Gastroesophageal sphincter (tissue), 4 donors: ENCODE data around the gene PIGL. TPM values are rescaled to one million over a fixed set of nuclear protein-coding genes. Genes with fewer than 3 reads are reported as not detected.
A peak's percentile ranks its signal among the peaks of the same experiment; 100 is the strongest.

Source experiments
- ATAC-seq: fragments of 150-250 bp; one replicate; pipeline ENCODE4 v1.9.1; 2016; ENCODE audit warnings: mild to moderate bottlenecking, moderate library complexity
- H3K27ac ChIP-seq, 4 donors: fragments of 200-600 bp; sonication (generic) in 3 of 4; 1 replicate in 3 of 4; 2 replicates in 1 of 4; pipeline ENCODE4 v1.5.1; 2016 to 2019
- H3K27me3 ChIP-seq: fragments of 200-600 bp; sonication (generic); one replicate; pipeline ENCODE4 v1.5.1; 2019
- H3K36me3 ChIP-seq, 2 donors: fragments of 200-600 bp; sonication (generic); one replicate each; pipeline ENCODE4 v1.5.1; 2019; ENCODE audit warnings: control low read depth in 1 of 2
- H3K4me1 ChIP-seq, 3 donors: fragments of 200-600 bp; sonication (generic); 1 replicate in 2 of 3; 2 replicates in 1 of 3; pipeline ENCODE4 v1.5.1; 2016 to 2019; ENCODE audit warnings: control low read depth in 2 of 3
- H3K4me3 ChIP-seq, 2 donors: fragments of 200-600 bp; sonication (generic); one replicate each; pipeline ENCODE4 v1.5.1; 2019; ENCODE audit warnings: mild to moderate bottlenecking in 1 of 2, moderate library complexity in 1 of 2
- H3K9me3 ChIP-seq, 3 donors: fragments of 200-600 bp; sonication (generic); one replicate each; pipeline ENCODE4 v1.5.1; 2017 to 2019; ENCODE audit warnings: control low read depth in 2 of 3
- EP300 ChIP-seq: sonication (generic); formaldehyde crosslinking; IDR thresholded peaks from one replicate; pipeline ENCODE4 v1.6.1; 2017; ENCODE audit warnings: antibody characterized with exemption, mild to moderate bottlenecking
- POLR2A ChIP-seq, 2 donors: fragments of 450-650 bp; IDR thresholded peaks; one replicate each; pipeline ENCODE4 v1.6.1; 2017; ENCODE audit warnings: antibody characterized with exemption in 2 of 2, mild to moderate bottlenecking in 2 of 2, moderate library complexity in 1 of 2
- POLR2AphosphoS5 ChIP-seq: sonication (generic); formaldehyde crosslinking; IDR thresholded peaks from one replicate; pipeline ENCODE4 v1.6.1; 2017; ENCODE audit warnings: antibody characterized with exemption
- WGBS, 2 donors: methylation state at CpG; one replicate each; pipeline ENCODE4 v1.1.5; 2018; ENCODE audit warnings: low coverage in 1 of 2; 5-methylcytosine and 5-hydroxymethylcytosine counted together
- total RNA-seq, 4 donors: library from RNA; depleted of rRNA; stranded (reverse); fragments of >200 nt; gene quantifications; one replicate each; pipeline ENCODE4 v1.1.0, GENCODE V29; 2016
- TF ChIP-seq, protein P1 (sequence below), 4 experiments: fragments of 200-600 bp in 2 of 4; fragments of 450-650 bp in 2 of 4; sonication (generic) in 1 of 4; IDR thresholded peaks; one replicate each; pipeline ENCODE4 v1.5.1; 2017 to 2019; ENCODE audit warnings: antibody characterized with exemption in 4 of 4, mild to moderate bottlenecking in 2 of 4, moderate library complexity in 2 of 4

Gene PIGL
- total RNA-seq = 10 to 100 TPM in 3 of 4 donors, 1 to 10 TPM in 1; 5.6 to 73.0 (median 29.6) TPM

DNA sequence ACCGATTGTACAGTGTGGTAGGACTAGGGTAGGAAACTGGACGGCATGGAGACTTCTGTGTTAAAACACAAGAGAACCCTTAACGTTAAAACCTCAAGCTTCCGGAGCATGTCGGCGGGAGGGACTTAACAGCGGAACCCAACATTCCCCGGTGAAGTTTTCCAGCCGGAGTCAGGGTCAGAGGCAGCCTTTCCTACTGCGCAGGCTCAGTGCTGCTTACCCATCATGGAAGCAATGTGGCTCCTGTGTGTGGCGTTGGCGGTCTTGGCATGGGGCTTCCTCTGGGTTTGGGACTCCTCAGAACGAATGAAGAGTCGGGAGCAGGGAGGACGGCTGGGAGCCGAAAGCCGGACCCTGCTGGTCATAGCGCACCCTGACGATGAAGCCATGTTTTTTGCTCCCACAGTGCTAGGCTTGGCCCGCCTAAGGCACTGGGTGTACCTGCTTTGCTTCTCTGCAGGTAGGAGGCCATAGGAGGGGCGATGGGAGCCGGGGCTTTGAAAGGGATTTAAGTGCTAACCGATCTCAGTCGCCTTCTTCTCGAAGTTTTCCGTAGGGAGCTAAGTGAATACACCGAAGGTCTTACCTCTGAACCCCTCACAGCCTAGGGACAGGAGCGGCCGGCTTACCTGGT lies at the start of gene PIGL:
TSS of gene PIGL (plus strand) at position 209 of the 634 bp plus-strand sequence. CDS start at position 226, 17 bp downstream.
- peak within 1 kb of the TSS; percentile 86 to 98 (median 96) for H3K27ac ChIP-seq
- peak; percentile 63 for ATAC-seq
- peaks cover 0 to 8% of the 10 kb centered on the region in 2 donors for H3K36me3 ChIP-seq
- TF ChIP-seq, protein P1, sequence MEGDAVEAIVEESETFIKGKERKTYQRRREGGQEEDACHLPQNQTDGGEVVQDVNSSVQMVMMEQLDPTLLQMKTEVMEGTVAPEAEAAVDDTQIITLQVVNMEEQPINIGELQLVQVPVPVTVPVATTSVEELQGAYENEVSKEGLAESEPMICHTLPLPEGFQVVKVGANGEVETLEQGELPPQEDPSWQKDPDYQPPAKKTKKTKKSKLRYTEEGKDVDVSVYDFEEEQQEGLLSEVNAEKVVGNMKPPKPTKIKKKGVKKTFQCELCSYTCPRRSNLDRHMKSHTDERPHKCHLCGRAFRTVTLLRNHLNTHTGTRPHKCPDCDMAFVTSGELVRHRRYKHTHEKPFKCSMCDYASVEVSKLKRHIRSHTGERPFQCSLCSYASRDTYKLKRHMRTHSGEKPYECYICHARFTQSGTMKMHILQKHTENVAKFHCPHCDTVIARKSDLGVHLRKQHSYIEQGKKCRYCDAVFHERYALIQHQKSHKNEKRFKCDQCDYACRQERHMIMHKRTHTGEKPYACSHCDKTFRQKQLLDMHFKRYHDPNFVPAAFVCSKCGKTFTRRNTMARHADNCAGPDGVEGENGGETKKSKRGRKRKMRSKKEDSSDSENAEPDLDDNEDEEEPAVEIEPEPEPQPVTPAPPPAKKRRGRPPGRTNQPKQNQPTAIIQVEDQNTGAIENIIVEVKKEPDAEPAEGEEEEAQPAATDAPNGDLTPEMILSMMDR (IDR thresholded peaks at IDR 0.05) = no peak
- TF ChIP-seq POLR2AphosphoS5 (peak; percentile 58), EP300 (no peak), POLR2A (IDR thresholded peaks at IDR 0.05) (peak in 1 of 2 donors; percentile 34)
- WGBS, 2 donors = 0 to 4% methylated on average over 5 to 10 of the region's 29 CpGs
- no peaks in the 10 kb centered on the region for H3K27me3 ChIP-seq
- no peaks in the 10 kb centered on the region for H3K9me3 ChIP-seq
- H3K4me3 ChIP-seq = peak within 1 kb of the TSS; percentile 71 to 95
- peaks cover 0 to 59% (median 7%) of the 10 kb centered on the region in 3 donors for H3K4me1 ChIP-seq

DNA sequence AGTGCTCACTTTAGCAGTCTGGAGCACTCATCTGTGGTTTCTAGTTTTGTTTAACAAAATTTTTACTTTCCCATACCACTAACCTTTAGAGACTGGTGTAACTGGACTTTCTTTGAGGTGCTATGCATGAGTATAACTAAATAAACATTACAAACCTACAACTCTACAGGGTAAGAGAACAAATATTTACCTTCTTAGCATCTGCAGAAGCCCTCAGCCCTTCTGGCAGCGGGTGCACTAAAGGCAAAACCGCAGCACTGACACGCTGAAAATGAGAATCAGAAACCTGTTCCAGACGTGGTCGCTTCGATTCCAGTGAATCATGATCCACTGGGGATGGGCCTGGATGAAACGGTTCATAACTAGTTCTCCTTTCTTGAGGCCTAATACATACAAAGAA lies 45.4 kb upstream of the PIGL start:
- no peak for TF ChIP-seq EP300
- no peak for TF ChIP-seq POLR2A (IDR thresholded peaks at IDR 0.05)
- TF ChIP-seq, protein P1 (IDR thresholded peaks at IDR 0.05) = no peak
- TF ChIP-seq POLR2AphosphoS5 = no peak
- WGBS, 2 donors = 63% methylated on average over 6 of the region's 7 CpGs; no CpG with 5 or more reads in 1 of the 2 donors
- no peak overlapping the region for H3K4me3 ChIP-seq
- no peaks in the 10 kb centered on the region for H3K4me1 ChIP-seq
- no peaks in the 10 kb centered on the region for H3K9me3 ChIP-seq
- no peaks in the 10 kb centered on the region for H3K27me3 ChIP-seq
- no peak overlapping the region for H3K27ac ChIP-seq
- peaks cover 0 to 29% of the 10 kb centered on the region in 2 donors for H3K36me3 ChIP-seq
- ATAC-seq = no peak

DNA sequence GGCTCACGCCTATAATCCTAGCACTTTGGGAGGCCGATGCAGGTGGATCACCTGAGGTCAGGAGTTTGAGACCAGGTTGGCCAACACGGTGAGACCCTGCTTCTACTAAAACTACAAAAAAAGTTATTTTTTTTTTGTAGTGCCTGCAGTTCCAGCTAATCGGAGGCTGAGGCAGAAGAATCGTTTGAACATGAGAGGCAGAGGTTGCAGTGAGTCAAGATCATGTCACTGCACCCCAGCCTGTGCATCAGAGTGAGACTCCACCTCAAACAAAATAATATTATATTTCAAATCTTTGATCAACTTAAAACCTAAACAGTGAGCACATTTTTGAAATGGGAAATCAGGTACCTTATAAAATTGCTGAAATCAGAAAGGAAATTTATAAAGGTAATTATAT lies 38.2 kb upstream of the PIGL start:
- Histone ChIP-seq H3K9me3 (no peaks in the 10 kb centered on the region), H3K4me1 (no peaks in the 10 kb centered on the region), H3K36me3 (peaks cover 0 to 5% of the 10 kb centered on the region in 2 donors), H3K27me3 (no peaks in the 10 kb centered on the region), H3K27ac (no peak overlapping the region), H3K4me3 (no peak overlapping the region)
- 80 to 100% methylated on average over 3 to 5 of the region's 5 CpGs for WGBS, 2 donors
- TF ChIP-seq POLR2AphosphoS5 (no peak), EP300 (no peak), POLR2A (IDR thresholded peaks at IDR 0.05) (no peak)
- TF ChIP-seq, protein P1 (IDR thresholded peaks at IDR 0.05) = no peak
- ATAC-seq = no peak

DNA sequence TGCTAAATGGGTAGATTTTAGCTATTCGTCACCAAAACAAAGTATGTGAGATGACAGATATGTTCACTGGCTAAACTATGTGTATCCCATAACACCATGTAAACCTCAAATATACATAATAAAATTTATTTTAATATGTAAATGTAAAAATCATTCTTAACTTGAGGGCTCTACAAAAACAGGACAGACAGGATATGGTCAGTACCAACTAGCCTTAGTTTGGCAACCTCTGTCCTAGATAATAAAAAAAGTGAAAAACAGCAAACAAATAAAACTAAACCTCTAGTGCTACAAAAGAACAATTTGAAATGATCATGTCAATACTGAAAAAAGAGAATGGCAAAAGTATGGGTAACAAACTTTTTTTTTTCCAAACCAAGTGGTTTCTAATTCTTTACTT lies 35.4 kb upstream of the PIGL start:
- WGBS, 2 donors = 92 to 100% methylated on average over 1 of the region's 1 CpG
- ATAC-seq = no peak
- no peaks in the 10 kb centered on the region for H3K9me3 ChIP-seq
- no peak overlapping the region for H3K4me3 ChIP-seq
- H3K4me1 ChIP-seq = no peaks in the 10 kb centered on the region
- H3K36me3 ChIP-seq = peaks cover 0 to 32% of the 10 kb centered on the region in 2 donors
- TF ChIP-seq POLR2AphosphoS5 = no peak
- TF ChIP-seq POLR2A (IDR thresholded peaks at IDR 0.05) = no peak
- TF ChIP-seq, protein P1 (IDR thresholded peaks at IDR 0.05) = no peak
- no peak for TF ChIP-seq EP300
- no peak overlapping the region for H3K27ac ChIP-seq
- H3K27me3 ChIP-seq = no peaks in the 10 kb centered on the region

DNA sequence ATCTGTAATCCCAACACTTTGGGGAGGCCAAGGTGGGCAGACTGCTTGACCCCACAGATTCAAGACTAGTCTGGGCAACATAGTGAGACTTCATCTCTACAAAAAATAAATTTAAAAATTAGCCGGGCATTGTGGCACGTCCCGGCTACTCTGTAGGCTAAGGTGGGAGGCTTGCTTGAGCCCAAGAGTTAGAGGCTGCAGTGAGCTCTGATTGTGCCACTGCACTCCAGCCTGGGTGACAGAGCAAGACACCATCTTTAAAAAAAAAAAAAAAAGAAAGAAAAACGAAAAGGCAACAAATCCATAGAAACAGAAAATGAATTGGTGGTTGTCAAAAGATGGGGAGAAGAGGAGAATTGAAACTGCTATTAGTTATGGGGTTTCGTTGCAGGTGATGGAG lies 29.4 kb upstream of the PIGL start:
- WGBS, 2 donors = 85 to 90% methylated on average over 3 to 5 of the region's 5 CpGs
- H3K36me3 ChIP-seq = peaks cover 0 to 58% of the 10 kb centered on the region in 2 donors
- peaks cover 0 to 29% (median 3%) of the 10 kb centered on the region in 3 donors for H3K4me1 ChIP-seq
- no peaks in the 10 kb centered on the region for H3K9me3 ChIP-seq
- H3K27me3 ChIP-seq = no peaks in the 10 kb centered on the region
- no peak for ATAC-seq
- TF ChIP-seq, protein P1 (IDR thresholded peaks at IDR 0.05) = no peak
- TF ChIP-seq EP300 (no peak), POLR2AphosphoS5 (no peak), POLR2A (IDR thresholded peaks at IDR 0.05) (no peak)
- no peak overlapping the region for H3K4me3 ChIP-seq
- H3K27ac ChIP-seq = no peak overlapping the region
